Thoracic aorta (tissue), 2 donors: ENCODE measurements around the gene LRMDA. TPM values are rescaled to one million over a fixed set of nuclear protein-coding genes. Genes with fewer than 3 reads are reported as not detected.

ENCODE experiments used
- ATAC-seq: fragments of 150-250 bp; one replicate; pipeline ENCODE4 v1.8.0; 2017; ENCODE audit warnings: low read depth; ENCODE audit not compliant: insufficient number of reproducible peaks, low FRiP score
- DNase-seq: peaks from one replicate; pipeline ENCODE4 v3.0.0-alpha.2; 2020; ENCODE audit warnings: low spot score
- H3K27ac ChIP-seq, 2 donors: fragments of 200-600 bp; sonication (generic); 1 replicate in 1 of 2; 2 replicates in 1 of 2; pipeline ENCODE4 v1.5.1; 2016; ENCODE audit warnings: mild to moderate bottlenecking in 2 of 2, moderate library complexity in 2 of 2
- H3K27me3 ChIP-seq: fragments of 200-600 bp; sonication (generic); replicated peaks from 2 replicates; pipeline ENCODE4 v1.6.0; 2016; ENCODE audit warnings: mild to moderate bottlenecking; ENCODE audit not compliant: insufficient read depth
- H3K36me3 ChIP-seq: fragments of 200-600 bp; sonication (generic); one replicate; pipeline ENCODE4 v1.5.1; 2016
- H3K4me1 ChIP-seq, 2 donors: fragments of 200-600 bp; sonication (generic); 1 replicate in 1 of 2; 2 replicates in 1 of 2; pipeline versions ENCODE4 v1.5.1 to v1.6.0; 2016; ENCODE audit warnings: low read depth in 2 of 2, mild to moderate bottlenecking in 1 of 2; ENCODE audit not compliant: control insufficient read depth in 1 of 2
- H3K4me3 ChIP-seq: fragments of 200-600 bp; sonication (generic); 2 replicates; pipeline ENCODE4 v1.5.1; 2016; ENCODE audit warnings: mild to moderate bottlenecking
- H3K9me3 ChIP-seq: fragments of 200-600 bp; sonication (generic); 2 replicates; pipeline ENCODE4 v1.5.1; 2016
- CTCF ChIP-seq: fragments of 200-600 bp; sonication (generic); IDR thresholded peaks from one replicate; pipeline ENCODE4 v1.5.1; 2019; ENCODE audit warnings: antibody characterized with exemption
- total RNA-seq, 2 donors: library from RNA; depleted of rRNA; stranded (reverse); fragments of >200 nt; gene quantifications; one replicate each; pipeline versions ENCODE4 v1.1.0 to v1.2.3, GENCODE V29; 2016

LRMDA gene
- total RNA-seq, 2 donors from 2014 or later, result 8.3 to 36.6 TPM

- no peaks in the 10 kb centered on the region for H3K36me3 ChIP-seq
- no peak for TF ChIP-seq CTCF
- H3K9me3 ChIP-seq, result no peaks in the 10 kb centered on the region
- H3K27me3 ChIP-seq, result no peaks in the 10 kb centered on the region
- no peak overlapping the region for H3K27ac ChIP-seq
- ATAC-seq (no peak), DNase-seq (no peak)
- no peak overlapping the region for H3K4me3 ChIP-seq
- H3K4me1 ChIP-seq, result peaks cover 0 to 16% of the 10 kb centered on the region in 2 donors
Observed at GRCh38 chr10:76542307-76542930, 1111.0 kb downstream of the LRMDA start.

DNA sequence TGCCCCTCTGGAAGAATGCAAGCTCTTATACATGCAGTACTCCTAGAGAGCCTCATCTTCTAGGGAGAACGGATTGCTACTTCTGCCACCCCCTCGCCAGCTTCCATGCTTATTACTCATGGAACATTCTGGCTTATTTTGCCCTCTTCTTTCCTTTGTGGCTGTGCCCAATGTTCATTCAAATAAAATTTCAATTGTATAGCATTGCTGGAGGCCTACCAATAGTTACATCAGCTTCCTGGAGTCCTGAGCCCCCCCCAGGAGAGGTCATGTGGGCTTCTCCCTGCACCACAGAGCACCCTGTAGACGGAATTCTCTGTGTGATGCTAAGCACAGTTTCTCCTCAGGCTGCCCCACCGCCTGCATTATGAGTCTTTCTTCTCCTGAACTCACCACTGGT lies 1112.2 kb downstream of the LRMDA start:
- Histone ChIP-seq H3K4me3 (no peak overlapping the region), H3K4me1 (peaks cover 3 to 16% of the 10 kb centered on the region in 2 donors), H3K27ac (no peak overlapping the region), H3K9me3 (no peaks in the 10 kb centered on the region), H3K36me3 (no peaks in the 10 kb centered on the region), H3K27me3 (no peaks in the 10 kb centered on the region)
- TF ChIP-seq CTCF, result no peak
- no peak for ATAC-seq
- no peak for DNase-seq

GRCh38 chr10:76544789-76545188 lies 1113.4 kb downstream of the LRMDA start:
- ATAC-seq (no peak), DNase-seq (no peak)
- Histone ChIP-seq H3K4me3 (no peak overlapping the region), H3K9me3 (no peaks in the 10 kb centered on the region), H3K27ac (no peak overlapping the region), H3K4me1 (peaks cover 3 to 16% of the 10 kb centered on the region in 2 donors), H3K27me3 (no peaks in the 10 kb centered on the region), H3K36me3 (no peaks in the 10 kb centered on the region)
- no peak for TF ChIP-seq CTCF

GRCh38 chr10:76546411-76546810 lies 1115.0 kb downstream of the LRMDA start:
- Histone ChIP-seq H3K4me3 (no peak overlapping the region), H3K9me3 (no peaks in the 10 kb centered on the region), H3K27me3 (no peaks in the 10 kb centered on the region), H3K36me3 (no peaks in the 10 kb centered on the region), H3K27ac (no peak overlapping the region), H3K4me1 (peaks cover 3 to 16% of the 10 kb centered on the region in 2 donors)
- ATAC-seq (no peak), DNase-seq (no peak)
- TF ChIP-seq CTCF, result no peak

DNA sequence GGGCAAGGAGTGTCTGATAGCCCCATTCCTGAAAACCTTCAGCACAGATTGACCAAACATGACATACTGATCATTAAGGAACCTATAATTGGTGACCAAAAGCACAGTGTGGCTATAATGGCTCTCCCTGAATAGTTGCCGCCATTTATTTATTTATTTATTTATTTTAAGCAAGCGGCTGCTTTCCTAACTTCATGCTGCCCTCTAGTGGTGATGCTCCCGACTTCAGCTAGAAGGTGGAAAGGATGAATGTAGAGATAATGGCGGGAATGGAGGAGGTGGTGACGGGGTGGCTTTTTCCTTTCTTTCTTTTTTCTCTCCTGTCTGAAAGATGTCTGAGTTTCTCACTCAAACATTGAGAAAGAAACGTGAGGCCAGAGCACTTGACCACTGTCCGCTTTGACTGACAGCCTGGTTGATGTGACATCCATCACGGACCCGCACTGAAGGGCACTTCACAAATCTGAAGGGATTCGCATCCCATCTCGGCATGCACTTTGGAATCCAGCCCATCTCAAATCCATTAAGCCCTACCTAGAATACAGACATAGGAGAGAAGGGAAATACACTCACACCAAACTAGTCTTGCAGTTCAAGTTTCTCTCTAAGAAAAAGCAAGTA lies 1116.0 kb downstream of the LRMDA start:
- DNase-seq (peak; percentile 69), ATAC-seq (peak; percentile 28)

More for the DNA sequence above, 1116.0 kb downstream of the LRMDA start:
- H3K36me3 ChIP-seq, result no peaks in the 10 kb centered on the region
- H3K4me3 ChIP-seq, result peak overlapping the region; percentile 48
- H3K27me3 ChIP-seq, result no peaks in the 10 kb centered on the region
- peaks cover 3 to 16% of the 10 kb centered on the region in 2 donors for H3K4me1 ChIP-seq
- no peak overlapping the region for H3K27ac ChIP-seq
- H3K9me3 ChIP-seq, result no peaks in the 10 kb centered on the region
- TF ChIP-seq CTCF, result peak; percentile 88
